Measurements from ENCODE around the gene ELMO1. TPM values are rescaled to one million over a fixed set of nuclear protein-coding genes. Genes with fewer than 3 reads are reported as not detected.
A peak's percentile ranks its signal among the peaks of the same experiment; 100 is the strongest.

The ELMO1 gene
- total RNA-seq, 1 donor from 2014 or later = 119 TPM

- Mint-ChIP-seq H3K4me3 (no peak overlapping the region), H3K9me3 (no peaks in the 10 kb centered on the region), H3K27me3 (ENCODE audit: insufficient read depth) (no peaks in the 10 kb centered on the region), H3K36me3 (ENCODE audit: low read depth) (peaks cover 18% of the 10 kb centered on the region), H3K27ac (peak overlapping the region; percentile 68), H3K4me1 (ENCODE audit: low read depth) (peaks cover 57% of the 10 kb centered on the region)
- DNase-seq (ENCODE audit: low spot score) = no peak
- intact Hi-C loops (cut with micrococcal nuclease) = loop anchor here (1.0 kb wide), 2 partner anchors 9 to 98 kb away; partner anchors contain the start of gene ELMO1
These were observed 9.6 kb downstream of the ELMO1 start for GRCh38 chr7:37438906-37439652.

- Mint-ChIP-seq H3K4me3 (no peak overlapping the region), H3K27me3 (ENCODE audit: insufficient read depth) (no peaks in the 10 kb centered on the region), H3K9me3 (no peaks in the 10 kb centered on the region), H3K4me1 (ENCODE audit: low read depth) (peaks cover 49% of the 10 kb centered on the region), H3K27ac (no peak overlapping the region), H3K36me3 (ENCODE audit: low read depth) (peaks cover 12% of the 10 kb centered on the region)
- no peak for DNase-seq (ENCODE audit: low spot score)
- intact Hi-C loops (cut with micrococcal nuclease) = no loop called here
These were observed 13.4 kb downstream of the ELMO1 start for GRCh38 chr7:37435156-37435855.

- Mint-ChIP-seq H3K4me1 (ENCODE audit: low read depth) (peaks cover 49% of the 10 kb centered on the region), H3K4me3 (no peak overlapping the region), H3K9me3 (no peaks in the 10 kb centered on the region), H3K27ac (no peak overlapping the region), H3K27me3 (ENCODE audit: insufficient read depth) (no peaks in the 10 kb centered on the region), H3K36me3 (ENCODE audit: low read depth) (peaks cover 14% of the 10 kb centered on the region)
- DNase-seq (ENCODE audit: low spot score) = no peak
- intact Hi-C loops (cut with micrococcal nuclease) = no loop called here
These were observed 14.1 kb downstream of the ELMO1 start for GRCh38 chr7:37434529-37434928.

- peaks cover 48% of the 10 kb centered on the region for H3K4me1 Mint-ChIP-seq (ENCODE audit: low read depth)
- intact Hi-C loops (cut with micrococcal nuclease) = no loop called here
- peaks cover 23% of the 10 kb centered on the region for H3K36me3 Mint-ChIP-seq (ENCODE audit: low read depth)
- H3K9me3 Mint-ChIP-seq = no peaks in the 10 kb centered on the region
- no peak overlapping the region for H3K27ac Mint-ChIP-seq
- H3K27me3 Mint-ChIP-seq (ENCODE audit: insufficient read depth) = no peaks in the 10 kb centered on the region
- no peak for DNase-seq (ENCODE audit: low spot score)
- no peak overlapping the region for H3K4me3 Mint-ChIP-seq
These were observed 15.5 kb downstream of the ELMO1 start for GRCh38 chr7:37433166-37433565.

- Mint-ChIP-seq H3K4me3 (no peak overlapping the region), H3K4me1 (ENCODE audit: low read depth) (peaks cover 49% of the 10 kb centered on the region), H3K27ac (peak overlapping the region; percentile 71), H3K36me3 (ENCODE audit: low read depth) (peaks cover 21% of the 10 kb centered on the region), H3K9me3 (no peaks in the 10 kb centered on the region), H3K27me3 (ENCODE audit: insufficient read depth) (no peaks in the 10 kb centered on the region)
- DNase-seq (ENCODE audit: low spot score) = no peak
- intact Hi-C loops (cut with micrococcal nuclease) = loop anchor here (1.0 kb wide), 2 partner anchors 9 to 24 kb away; no protein-coding TSS in a partner anchor
These were observed 16.3 kb downstream of the ELMO1 start for GRCh38 chr7:37432281-37432920.

- Mint-ChIP-seq H3K27ac (no peak overlapping the region), H3K4me1 (ENCODE audit: low read depth) (peaks cover 49% of the 10 kb centered on the region), H3K4me3 (no peak overlapping the region), H3K9me3 (no peaks in the 10 kb centered on the region), H3K36me3 (ENCODE audit: low read depth) (peaks cover 20% of the 10 kb centered on the region), H3K27me3 (ENCODE audit: insufficient read depth) (no peaks in the 10 kb centered on the region)
- intact Hi-C loops (cut with micrococcal nuclease) = no loop called here
- DNase-seq (ENCODE audit: low spot score) = no peak
These were observed 17.3 kb downstream of the ELMO1 start for GRCh38 chr7:37431413-37431812.

- H3K9me3 Mint-ChIP-seq = no peaks in the 10 kb centered on the region
- no peak overlapping the region for H3K27ac Mint-ChIP-seq
- intact Hi-C loops (cut with micrococcal nuclease) = no loop called here
- H3K4me3 Mint-ChIP-seq = no peak overlapping the region
- peaks cover 49% of the 10 kb centered on the region for H3K4me1 Mint-ChIP-seq (ENCODE audit: low read depth)
- H3K36me3 Mint-ChIP-seq (ENCODE audit: low read depth) = peaks cover 16% of the 10 kb centered on the region
- no peaks in the 10 kb centered on the region for H3K27me3 Mint-ChIP-seq (ENCODE audit: insufficient read depth)
- DNase-seq (ENCODE audit: low spot score) = no peak
These were observed 18.0 kb downstream of the ELMO1 start for GRCh38 chr7:37430640-37431039.

GRCh38 chr7:37430171-37430570, 18.5 kb downstream of the ELMO1 start:
- Mint-ChIP-seq H3K4me3 (no peak overlapping the region), H3K4me1 (ENCODE audit: low read depth) (peaks cover 48% of the 10 kb centered on the region), H3K36me3 (ENCODE audit: low read depth) (peaks cover 16% of the 10 kb centered on the region), H3K9me3 (no peaks in the 10 kb centered on the region), H3K27ac (no peak overlapping the region), H3K27me3 (ENCODE audit: insufficient read depth) (no peaks in the 10 kb centered on the region)
- DNase-seq (ENCODE audit: low spot score) = no peak
- intact Hi-C loops (cut with micrococcal nuclease) = no loop called here

- Mint-ChIP-seq H3K4me3 (no peak overlapping the region), H3K36me3 (ENCODE audit: low read depth) (peaks cover 16% of the 10 kb centered on the region), H3K4me1 (ENCODE audit: low read depth) (peaks cover 41% of the 10 kb centered on the region), H3K9me3 (no peaks in the 10 kb centered on the region), H3K27me3 (ENCODE audit: insufficient read depth) (no peaks in the 10 kb centered on the region), H3K27ac (no peak overlapping the region)
- no peak for DNase-seq (ENCODE audit: low spot score)
- intact Hi-C loops (cut with micrococcal nuclease) = no loop called here
These were observed 19.3 kb downstream of the ELMO1 start for GRCh38 chr7:37429435-37429791.

- no peak overlapping the region for H3K4me3 Mint-ChIP-seq
- H3K9me3 Mint-ChIP-seq = no peaks in the 10 kb centered on the region
- no peak overlapping the region for H3K27ac Mint-ChIP-seq
- DNase-seq (ENCODE audit: low spot score) = no peak
- intact Hi-C loops (cut with micrococcal nuclease) = no loop called here
- peaks cover 16% of the 10 kb centered on the region for H3K36me3 Mint-ChIP-seq (ENCODE audit: low read depth)
- peaks cover 38% of the 10 kb centered on the region for H3K4me1 Mint-ChIP-seq (ENCODE audit: low read depth)
- no peaks in the 10 kb centered on the region for H3K27me3 Mint-ChIP-seq (ENCODE audit: insufficient read depth)
These were observed 19.8 kb downstream of the ELMO1 start for GRCh38 chr7:37428681-37429434.

- no peaks in the 10 kb centered on the region for H3K9me3 Mint-ChIP-seq
- peaks cover 23% of the 10 kb centered on the region for H3K4me1 Mint-ChIP-seq (ENCODE audit: low read depth)
- no peak for DNase-seq (ENCODE audit: low spot score)
- intact Hi-C loops (cut with micrococcal nuclease) = no loop called here
- no peaks in the 10 kb centered on the region for H3K27me3 Mint-ChIP-seq (ENCODE audit: insufficient read depth)
- H3K4me3 Mint-ChIP-seq = no peak overlapping the region
- no peak overlapping the region for H3K27ac Mint-ChIP-seq
- H3K36me3 Mint-ChIP-seq (ENCODE audit: low read depth) = peaks cover 19% of the 10 kb centered on the region
These were observed 21.3 kb downstream of the ELMO1 start for GRCh38 chr7:37427276-37427940.

GRCh38 chr7:37425498-37425897, 23.2 kb downstream of the ELMO1 start:
- H3K4me3 Mint-ChIP-seq = no peak overlapping the region
- H3K36me3 Mint-ChIP-seq (ENCODE audit: low read depth) = peaks cover 19% of the 10 kb centered on the region
- intact Hi-C loops (cut with micrococcal nuclease) = no loop called here
- no peaks in the 10 kb centered on the region for H3K9me3 Mint-ChIP-seq
- no peak overlapping the region for H3K27ac Mint-ChIP-seq
- no peaks in the 10 kb centered on the region for H3K27me3 Mint-ChIP-seq (ENCODE audit: insufficient read depth)
- no peak for DNase-seq (ENCODE audit: low spot score)
- H3K4me1 Mint-ChIP-seq (ENCODE audit: low read depth) = peaks cover 18% of the 10 kb centered on the region
